C4-2B (cell line): ENCODE data around the gene PLCL2.

ENCODE experiments used
- CTCF ChIP-seq: fragments of 450-650 bp; conservative IDR thresholded peaks from 2 replicates; pipeline ENCODE4 v1.5.1; 2017; ENCODE audit warnings: mild to moderate bottlenecking
- ZFX ChIP-seq: fragments of 450-650 bp; IDR thresholded peaks from 2 replicates; pipeline ENCODE4 v1.6.1; 2017

GRCh38 chr3:16987141-16987540 lies 102.4 kb downstream of the PLCL2 start:
- TF ChIP-seq CTCF (no peak), ZFX (no peak)
